Astrocyte (in vitro differentiated cells and primary cell): ENCODE results near the gene NEK2. TPM values are rescaled to one million over a fixed set of nuclear protein-coding genes. Genes with fewer than 3 reads are reported as not detected.
"Not testable (repeated sequence)": the region's sequence is repeated elsewhere in the genome, so short reads cannot be mapped to it uniquely, and the experiment has no call there.

Experiments used
- DNase-seq: peaks from one replicate; pipeline ENCODE4 v3.0.0-alpha.2; 2010; ENCODE audit warnings: low read depth
- FAIRE-seq: peaks from 2 replicates; lab custom pipeline; 2011; peaks lifted over from hg19 to GRCh38; lab: Jason Lieb, UNC
- H2AFZ ChIP-seq: 2 replicates; pipeline ENCODE4 v1.6.0; 2012; ENCODE audit warnings: low read depth, low read length, inconsistent platforms
- H3K27ac ChIP-seq: 2 replicates; pipeline ENCODE4 v1.5.1; 2011; ENCODE audit warnings: low read depth, low read length, inconsistent platforms
- H3K27me3 ChIP-seq: 2 replicates; pipeline ENCODE4 v1.6.0; 2011; ENCODE audit warnings: low read length, inconsistent platforms; ENCODE audit not compliant: insufficient read depth
- H3K36me3 ChIP-seq: 2 replicates; pipeline ENCODE4 v1.5.1; 2011; ENCODE audit warnings: low read length, inconsistent platforms; ENCODE audit not compliant: insufficient read depth
- H3K4me1 ChIP-seq: 2 replicates; pipeline ENCODE4 v1.5.1; 2011; ENCODE audit warnings: low read length, inconsistent platforms; ENCODE audit not compliant: insufficient read depth
- H3K4me2 ChIP-seq: 2 replicates; pipeline ENCODE4 v1.6.0; 2012; ENCODE audit warnings: low read length, inconsistent platforms
- H3K4me3 ChIP-seq: 2 replicates; pipeline ENCODE4 v1.5.1; 2011; ENCODE audit warnings: low read depth, mild to moderate bottlenecking, low read length, inconsistent platforms; ENCODE audit not compliant: insufficient read depth
- H3K79me2 ChIP-seq: 2 replicates; pipeline ENCODE4 v1.6.0; 2012; ENCODE audit warnings: mild to moderate bottlenecking, low read length, inconsistent platforms; ENCODE audit not compliant: insufficient read depth
- H3K9ac ChIP-seq: 2 replicates; pipeline ENCODE4 v1.6.0; 2012; ENCODE audit warnings: mild to moderate bottlenecking, low read length, inconsistent platforms
- H3K9me3 ChIP-seq: 2 replicates; pipeline ENCODE4 v1.5.1; 2012; ENCODE audit warnings: low read depth, mild to moderate bottlenecking, low read length, inconsistent platforms; ENCODE audit not compliant: insufficient read depth
- H4K20me1 ChIP-seq: 2 replicates; pipeline ENCODE4 v1.6.0; 2012; ENCODE audit warnings: low read length, inconsistent platforms; ENCODE audit not compliant: insufficient read depth
- H3K27ac Mint-ChIP-seq: one replicate; pipeline ENCODE4 v1.8.0; 2021; ENCODE audit warnings: mild to moderate bottlenecking, mixed read lengths; ENCODE audit not compliant: unreplicated experiment
- H3K27me3 Mint-ChIP-seq: one replicate; pipeline ENCODE4 v1.8.0; 2021; ENCODE audit warnings: low read depth, mixed read lengths; ENCODE audit not compliant: unreplicated experiment
- H3K36me3 Mint-ChIP-seq: one replicate; pipeline ENCODE4 v1.8.0; 2021; ENCODE audit warnings: low read depth, mixed read lengths; ENCODE audit not compliant: unreplicated experiment
- H3K4me1 Mint-ChIP-seq: one replicate; pipeline ENCODE4 v1.8.0; 2021; ENCODE audit warnings: low read depth, mixed read lengths; ENCODE audit not compliant: unreplicated experiment
- H3K4me3 Mint-ChIP-seq: one replicate; pipeline ENCODE4 v1.8.0; 2021; ENCODE audit warnings: mild to moderate bottlenecking, moderate library complexity, mixed read lengths; ENCODE audit not compliant: unreplicated experiment
- H3K9me3 Mint-ChIP-seq: one replicate; pipeline ENCODE4 v1.8.0; 2021; ENCODE audit warnings: mild to moderate bottlenecking, mixed read lengths; ENCODE audit not compliant: unreplicated experiment
- CTCF ChIP-seq: IDR thresholded peaks from 2 replicates; pipeline ENCODE4 v1.5.1; 2011; ENCODE audit warnings: low read depth, mild to moderate bottlenecking, inconsistent platforms, low read length, moderate library complexity; ENCODE audit not compliant: insufficient read depth
- EZH2 ChIP-seq: IDR thresholded peaks from 2 replicates; pipeline ENCODE4 v1.6.1; 2012; ENCODE audit warnings: mild to moderate bottlenecking, low read length, inconsistent platforms; ENCODE audit not compliant: insufficient read depth
- total RNA-seq: library from RNA; stranded (reverse); gene quantifications from 2 replicates; pipeline ENCODE4 v1.2.1, GENCODE V29; 2021

NEK2 gene
- total RNA-seq, 1 donor from 2014 or later, result 1.6 TPM

- H3K36me3 Mint-ChIP-seq, result no peaks in the 10 kb centered on the region
- Histone ChIP-seq H3K9ac (no peak overlapping the region), H3K9me3 (no peaks in the 10 kb centered on the region), H3K36me3 (no peaks in the 10 kb centered on the region), H3K4me3 (no peak overlapping the region), H3K79me2 (no peaks in the 10 kb centered on the region), H4K20me1 (no peaks in the 10 kb centered on the region), H3K4me2 (no peak overlapping the region), H3K4me1 (peaks cover 3% of the 10 kb centered on the region), H3K27me3 (peaks cover 6% of the 10 kb centered on the region), H3K27ac (no peak overlapping the region), H2AFZ (no peak overlapping the region)
- TF ChIP-seq CTCF, result no peak
- no peak for TF ChIP-seq EZH2
- no peak overlapping the region for H3K4me3 Mint-ChIP-seq
- peaks cover 25% of the 10 kb centered on the region for H3K27me3 Mint-ChIP-seq
- no peak for FAIRE-seq
- H3K9me3 Mint-ChIP-seq, result peaks cover 5% of the 10 kb centered on the region
- H3K27ac Mint-ChIP-seq, result no peak overlapping the region
- no peak for DNase-seq
- no peaks in the 10 kb centered on the region for H3K4me1 Mint-ChIP-seq
Measured at GRCh38 chr1:211697356-211697755, 21.9 kb upstream of the NEK2 start.

- Mint-ChIP-seq H3K4me3 (no peak overlapping the region), H3K36me3 (no peaks in the 10 kb centered on the region), H3K27ac (no peak overlapping the region), H3K27me3 (peaks cover 16% of the 10 kb centered on the region), H3K9me3 (peaks cover 5% of the 10 kb centered on the region), H3K4me1 (no peaks in the 10 kb centered on the region)
- FAIRE-seq (no peak), DNase-seq (no peak)
- Histone ChIP-seq H3K9ac (no peak overlapping the region), H4K20me1 (no peaks in the 10 kb centered on the region), H3K4me3 (no peak overlapping the region), H3K4me1 (peaks cover 3% of the 10 kb centered on the region), H3K27ac (no peak overlapping the region), H3K79me2 (no peaks in the 10 kb centered on the region), H3K9me3 (no peaks in the 10 kb centered on the region), H3K4me2 (no peak overlapping the region), H2AFZ (no peak overlapping the region), H3K36me3 (no peaks in the 10 kb centered on the region), H3K27me3 (no peaks in the 10 kb centered on the region)
- no peak for TF ChIP-seq CTCF
- no peak for TF ChIP-seq EZH2
Measured at GRCh38 chr1:211695135-211695816, 19.9 kb upstream of the NEK2 start.

GRCh38 chr1:211693911-211694310 lies 18.5 kb upstream of the NEK2 start:
- not testable (repeated sequence) for H3K27me3 Mint-ChIP-seq, H3K9me3 ChIP-seq, H3K4me1 Mint-ChIP-seq, H3K4me3 ChIP-seq, H3K27ac ChIP-seq, H3K4me3 Mint-ChIP-seq, H2AFZ ChIP-seq, FAIRE-seq, H3K27me3 ChIP-seq, DNase-seq, H3K9ac ChIP-seq, H3K4me1 ChIP-seq, H3K79me2 ChIP-seq, H4K20me1 ChIP-seq, H3K27ac Mint-ChIP-seq, H3K9me3 Mint-ChIP-seq, H3K36me3 Mint-ChIP-seq, H3K4me2 ChIP-seq, H3K36me3 ChIP-seq
